ENCODE measurements around the gene PTMS. TPM values are rescaled to one million over a fixed set of nuclear protein-coding genes. Genes with fewer than 3 reads are reported as not detected.

The PTMS gene
- total RNA-seq, 1 experiment from 2014 or later = 370 TPM

GRCh38 chr12:6780573-6780972 is 14.4 kb downstream of the PTMS start:
- H3K4me1 Mint-ChIP-seq = peaks cover 21% of the 10 kb centered on the region
- H3K27me3 Mint-ChIP-seq (ENCODE audit: low read depth) = peaks cover 27% of the 10 kb centered on the region
- no peaks in the 10 kb centered on the region for H3K36me3 Mint-ChIP-seq
- ChIA-PET POLR2A (interaction anchor here (0.6 to 1.7 kb wide), 2 partner anchors 45 to 90 kb away, joined by 4 read pairs; no protein-coding TSS in a partner anchor), CTCF (interaction anchor here (0.8 to 3.5 kb wide), 6 partner anchors 9 to 92 kb away, joined by 3 to 28 read pairs (median 4); partner anchors contain the start of genes MLF2, PTMS and SPSB2)
- TF ChIP-seq, protein P1, sequence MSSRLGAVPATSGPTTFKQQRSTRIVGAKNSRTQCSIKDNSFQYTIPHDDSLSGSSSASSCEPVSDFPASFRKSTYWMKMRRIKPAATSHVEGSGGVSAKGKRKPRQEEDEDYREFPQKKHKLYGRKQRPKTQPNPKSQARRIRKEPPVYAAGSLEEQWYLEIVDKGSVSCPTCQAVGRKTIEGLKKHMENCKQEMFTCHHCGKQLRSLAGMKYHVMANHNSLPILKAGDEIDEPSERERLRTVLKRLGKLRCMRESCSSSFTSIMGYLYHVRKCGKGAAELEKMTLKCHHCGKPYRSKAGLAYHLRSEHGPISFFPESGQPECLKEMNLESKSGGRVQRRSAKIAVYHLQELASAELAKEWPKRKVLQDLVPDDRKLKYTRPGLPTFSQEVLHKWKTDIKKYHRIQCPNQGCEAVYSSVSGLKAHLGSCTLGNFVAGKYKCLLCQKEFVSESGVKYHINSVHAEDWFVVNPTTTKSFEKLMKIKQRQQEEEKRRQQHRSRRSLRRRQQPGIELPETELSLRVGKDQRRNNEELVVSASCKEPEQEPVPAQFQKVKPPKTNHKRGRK (CRISPR knock-in tag; IDR thresholded peaks at IDR 0.05; ENCODE audit: borderline replicate concordance) = no peak
- TF ChIP-seq MAX (CRISPR knock-in tag; IDR thresholded peaks at IDR 0.05) (no peak), ZNF416 (CRISPR knock-in tag; IDR thresholded peaks at IDR 0.05) (no peak), CREB1 (CRISPR knock-in tag; IDR thresholded peaks at IDR 0.05) (no peak), TCF7 (CRISPR knock-in tag; IDR thresholded peaks at IDR 0.05; ENCODE audit: low read depth) (no peak), MLX (CRISPR knock-in tag; IDR thresholded peaks at IDR 0.05) (no peak), AR (CRISPR knock-in tag; IDR thresholded peaks at IDR 0.05) (no peak), NFYB (CRISPR knock-in tag; conservative IDR thresholded peaks at IDR 0.05; ENCODE audit: low read depth) (no peak), SP1 (CRISPR knock-in tag; conservative IDR thresholded peaks at IDR 0.05) (no peak), GRHL2 (CRISPR knock-in tag; IDR thresholded peaks at IDR 0.05; ENCODE audit: insufficient replicate concordance, severe bottlenecking) (no peak), NFATC4 (CRISPR knock-in tag; IDR thresholded peaks at IDR 0.05) (no peak), ZNF671 (CRISPR knock-in tag; IDR thresholded peaks at IDR 0.05) (no peak), TEAD1 (CRISPR knock-in tag; IDR thresholded peaks at IDR 0.05) (no peak), ZNF138 (CRISPR knock-in tag; conservative IDR thresholded peaks at IDR 0.05) (no peak), ZNF232 (CRISPR knock-in tag; IDR thresholded peaks at IDR 0.05) (no peak), NR2C2 (CRISPR knock-in tag; IDR thresholded peaks at IDR 0.05) (no peak), ATF2 (CRISPR knock-in tag; IDR thresholded peaks at IDR 0.05; ENCODE audit: borderline replicate concordance, low read depth) (no peak)
- TF ChIP-seq, protein P2, sequence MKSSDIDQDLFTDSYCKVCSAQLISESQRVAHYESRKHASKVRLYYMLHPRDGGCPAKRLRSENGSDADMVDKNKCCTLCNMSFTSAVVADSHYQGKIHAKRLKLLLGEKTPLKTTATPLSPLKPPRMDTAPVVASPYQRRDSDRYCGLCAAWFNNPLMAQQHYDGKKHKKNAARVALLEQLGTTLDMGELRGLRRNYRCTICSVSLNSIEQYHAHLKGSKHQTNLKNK (CRISPR knock-in tag; IDR thresholded peaks at IDR 0.05) = no peak
- TF ChIP-seq, protein P3, sequence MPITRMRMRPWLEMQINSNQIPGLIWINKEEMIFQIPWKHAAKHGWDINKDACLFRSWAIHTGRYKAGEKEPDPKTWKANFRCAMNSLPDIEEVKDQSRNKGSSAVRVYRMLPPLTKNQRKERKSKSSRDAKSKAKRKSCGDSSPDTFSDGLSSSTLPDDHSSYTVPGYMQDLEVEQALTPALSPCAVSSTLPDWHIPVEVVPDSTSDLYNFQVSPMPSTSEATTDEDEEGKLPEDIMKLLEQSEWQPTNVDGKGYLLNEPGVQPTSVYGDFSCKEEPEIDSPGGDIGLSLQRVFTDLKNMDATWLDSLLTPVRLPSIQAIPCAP (CRISPR knock-in tag; IDR thresholded peaks at IDR 0.05) = no peak
- no peak overlapping the region for H3K27ac Mint-ChIP-seq
- ATAC-seq (no peak), DNase-seq (ENCODE audit: low spot score) (no peak)
- no peaks in the 10 kb centered on the region for H3K9me3 Mint-ChIP-seq
- no peak overlapping the region for H3K4me3 Mint-ChIP-seq

Data from WTC11 (cell line).